CD4-positive, CD25-positive, alpha-beta regulatory T cell (primary cell): Measurements from ENCODE around the gene LAMA3. TPM values are rescaled to one million over a fixed set of nuclear protein-coding genes. Genes with fewer than 3 reads are reported as not detected.

Experiments
- ATAC-seq, 2 donors: fragments of 150-1000 bp; cut with Tn5 transposase; one replicate each; pipeline ENCODE4 v1.10.0; 2021; ENCODE audit warnings: low read depth in 2 of 2, moderate number of reproducible peaks in 2 of 2, moderate library complexity in 1 of 2
- DNase-seq, 3 donors: peaks; one replicate each; pipeline versions ENCODE4 v3.0.0 to v3.0.0-alpha.2; 2012 to 2022; ENCODE audit warnings: mixed read lengths in 1 of 3
- H3K27ac ChIP-seq: one replicate; pipeline ENCODE4 v1.7.0; 2013; ENCODE audit warnings: mild to moderate bottlenecking, low read length; ENCODE audit not compliant: insufficient read depth, poor library complexity, severe bottlenecking
- H3K27me3 ChIP-seq: one replicate; pipeline ENCODE4 v1.7.0; 2013; ENCODE audit warnings: low read length; ENCODE audit not compliant: control insufficient read depth, insufficient read depth
- H3K36me3 ChIP-seq: one replicate; pipeline ENCODE4 v1.7.0; 2013; ENCODE audit warnings: mild to moderate bottlenecking, low read length, moderate library complexity; ENCODE audit not compliant: control insufficient read depth, insufficient read depth
- H3K4me1 ChIP-seq: 2 replicates; pipeline ENCODE4 v1.7.0; 2013; ENCODE audit warnings: mild to moderate bottlenecking, low read length; ENCODE audit not compliant: insufficient read depth, control insufficient read depth, poor library complexity, severe bottlenecking
- H3K4me3 ChIP-seq: one replicate; pipeline ENCODE4 v1.7.0; 2013; ENCODE audit warnings: low read depth, mild to moderate bottlenecking, low read length, moderate library complexity
- H3K9me3 ChIP-seq, 2 experiments: 1 replicate in 1 of 2; 2 replicates in 1 of 2; pipeline ENCODE4 v1.7.0; 2013; ENCODE audit warnings: low read length in 2 of 2, mild to moderate bottlenecking in 1 of 2, moderate library complexity in 1 of 2; ENCODE audit not compliant: control insufficient read depth in 2 of 2
- H3K27ac Mint-ChIP-seq, 3 donors: one replicate each; pipeline ENCODE4 v1.8.0; 2020 to 2022; ENCODE audit warnings: mild to moderate bottlenecking in 3 of 3, mixed read lengths in 3 of 3, moderate library complexity in 2 of 3
- H3K27me3 Mint-ChIP-seq: one replicate; pipeline ENCODE4 v1.8.0; 2022; ENCODE audit warnings: mild to moderate bottlenecking, mixed read lengths
- H3K36me3 Mint-ChIP-seq: one replicate; pipeline ENCODE4 v1.8.0; 2020; ENCODE audit warnings: mixed read lengths
- H3K4me1 Mint-ChIP-seq, 4 donors: one replicate each; pipeline ENCODE4 v1.8.0; 2020 to 2022; ENCODE audit warnings: mixed read lengths in 4 of 4, mild to moderate bottlenecking in 1 of 4
- H3K4me3 Mint-ChIP-seq, 4 donors: one replicate each; pipeline ENCODE4 v1.8.0; 2020 to 2022; ENCODE audit warnings: mild to moderate bottlenecking in 4 of 4, mixed read lengths in 4 of 4, moderate library complexity in 3 of 4
- H3K9me3 Mint-ChIP-seq, 7 donors: one replicate each; pipeline ENCODE4 v1.8.0; 2020 to 2022; ENCODE audit warnings: mixed read lengths in 7 of 7, mild to moderate bottlenecking in 3 of 7, moderate library complexity in 2 of 7
- polyA plus RNA-seq, 4 donors: library from polyadenylated mRNA; unstranded; fragments of 300-500 nt; fragmentation: Illumina TruSeq; gene quantifications; one replicate each; pipeline ENCODE4 v1.2.3, GENCODE V29; 2021
- total RNA-seq: library from RNA; stranded (reverse); gene quantifications from one replicate; pipeline ENCODE4 v1.2.3, GENCODE V29; 2022

Gene LAMA3
- total and polyA plus RNA-seq, 5 donors from 2014 or later, result 0.31 TPM; not detected in 4

- Mint-ChIP-seq H3K4me1 (peaks cover 0 to 4% (median 0%) of the 10 kb centered on the region in 4 donors), H3K4me3 (no peak overlapping the region), H3K9me3 (peaks cover 0 to 3% (median 0%) of the 10 kb centered on the region in 7 donors), H3K27me3 (peaks cover 4% of the 10 kb centered on the region), H3K27ac (no peak overlapping the region), H3K36me3 (no peaks in the 10 kb centered on the region)
- Histone ChIP-seq H3K27ac (no peak overlapping the region), H3K4me1 (no peaks in the 10 kb centered on the region), H3K27me3 (peaks cover 6% of the 10 kb centered on the region), H3K4me3 (no peak overlapping the region), H3K9me3 (no peaks in the 10 kb centered on the region), H3K36me3 (no peaks in the 10 kb centered on the region)
- DNase-seq (no peak), ATAC-seq (no peak)
These were observed 208.5 kb downstream of the LAMA3 start for GRCh38 chr18:23897733-23898132.

GRCh38 chr18:23900994-23901393, 211.7 kb downstream of the LAMA3 start:
- no peak overlapping the region for H3K4me3 ChIP-seq
- DNase-seq, result no peak
- Mint-ChIP-seq H3K4me3 (no peak overlapping the region), H3K4me1 (peaks cover 0 to 4% (median 0%) of the 10 kb centered on the region in 4 donors), H3K27ac (no peak overlapping the region), H3K9me3 (no peaks in the 10 kb centered on the region), H3K36me3 (no peaks in the 10 kb centered on the region), H3K27me3 (no peaks in the 10 kb centered on the region)
- no peaks in the 10 kb centered on the region for H3K36me3 ChIP-seq
- no peak for ATAC-seq
- peaks cover 6% of the 10 kb centered on the region for H3K27me3 ChIP-seq
- H3K4me1 ChIP-seq, result no peaks in the 10 kb centered on the region
- H3K9me3 ChIP-seq, result no peaks in the 10 kb centered on the region
- H3K27ac ChIP-seq, result no peak overlapping the region

- H3K27ac ChIP-seq, result no peak overlapping the region
- no peak for ATAC-seq
- no peaks in the 10 kb centered on the region for H3K27me3 ChIP-seq
- H3K27me3 Mint-ChIP-seq, result no peaks in the 10 kb centered on the region
- H3K36me3 Mint-ChIP-seq, result no peaks in the 10 kb centered on the region
- H3K9me3 Mint-ChIP-seq, result no peaks in the 10 kb centered on the region
- peaks cover 0 to 4% (median 0%) of the 10 kb centered on the region in 4 donors for H3K4me1 Mint-ChIP-seq
- no peaks in the 10 kb centered on the region for H3K36me3 ChIP-seq
- no peaks in the 10 kb centered on the region for H3K4me1 ChIP-seq
- H3K27ac Mint-ChIP-seq, result no peak overlapping the region
- no peak for DNase-seq
- no peaks in the 10 kb centered on the region for H3K9me3 ChIP-seq
- H3K4me3 Mint-ChIP-seq, result no peak overlapping the region
- no peak overlapping the region for H3K4me3 ChIP-seq
These were observed 213.1 kb downstream of the LAMA3 start for GRCh38 chr18:23902396-23902795.

GRCh38 chr18:23903971-23904370, 214.7 kb downstream of the LAMA3 start:
- Mint-ChIP-seq H3K27ac (no peak overlapping the region), H3K4me3 (no peak overlapping the region), H3K4me1 (peaks cover 0 to 4% (median 0%) of the 10 kb centered on the region in 4 donors), H3K27me3 (no peaks in the 10 kb centered on the region), H3K36me3 (no peaks in the 10 kb centered on the region), H3K9me3 (no peaks in the 10 kb centered on the region)
- DNase-seq, result no peak
- Histone ChIP-seq H3K36me3 (no peaks in the 10 kb centered on the region), H3K4me3 (no peak overlapping the region), H3K9me3 (no peaks in the 10 kb centered on the region), H3K27me3 (no peaks in the 10 kb centered on the region), H3K27ac (no peak overlapping the region), H3K4me1 (no peaks in the 10 kb centered on the region)
- ATAC-seq, result no peak

GRCh38 chr18:23906658-23907057, 217.4 kb downstream of the LAMA3 start:
- H3K27ac Mint-ChIP-seq, result no peak overlapping the region
- no peaks in the 10 kb centered on the region for H3K4me1 Mint-ChIP-seq
- ATAC-seq (no peak), DNase-seq (no peak)
- no peaks in the 10 kb centered on the region for H3K4me1 ChIP-seq
- no peak overlapping the region for H3K4me3 ChIP-seq
- H3K4me3 Mint-ChIP-seq, result no peak overlapping the region
- H3K9me3 ChIP-seq, result no peaks in the 10 kb centered on the region
- no peaks in the 10 kb centered on the region for H3K36me3 Mint-ChIP-seq
- H3K27me3 ChIP-seq, result no peaks in the 10 kb centered on the region
- H3K27me3 Mint-ChIP-seq, result no peaks in the 10 kb centered on the region
- no peaks in the 10 kb centered on the region for H3K9me3 Mint-ChIP-seq
- no peaks in the 10 kb centered on the region for H3K36me3 ChIP-seq
- H3K27ac ChIP-seq, result no peak overlapping the region

GRCh38 chr18:23908827-23909226, 219.6 kb downstream of the LAMA3 start:
- no peaks in the 10 kb centered on the region for H3K4me1 Mint-ChIP-seq
- no peaks in the 10 kb centered on the region for H3K9me3 Mint-ChIP-seq
- no peaks in the 10 kb centered on the region for H3K27me3 ChIP-seq
- H3K27ac ChIP-seq, result no peak overlapping the region
- H3K36me3 ChIP-seq, result no peaks in the 10 kb centered on the region
- no peaks in the 10 kb centered on the region for H3K36me3 Mint-ChIP-seq
- H3K4me1 ChIP-seq, result no peaks in the 10 kb centered on the region
- H3K27me3 Mint-ChIP-seq, result no peaks in the 10 kb centered on the region
- no peak overlapping the region for H3K4me3 ChIP-seq
- H3K4me3 Mint-ChIP-seq, result no peak overlapping the region
- DNase-seq (no peak), ATAC-seq (no peak)
- no peaks in the 10 kb centered on the region for H3K9me3 ChIP-seq
- H3K27ac Mint-ChIP-seq, result no peak overlapping the region

- no peak for DNase-seq
- H3K27me3 ChIP-seq, result no peaks in the 10 kb centered on the region
- no peak overlapping the region for H3K27ac ChIP-seq
- no peaks in the 10 kb centered on the region for H3K36me3 Mint-ChIP-seq
- no peaks in the 10 kb centered on the region for H3K27me3 Mint-ChIP-seq
- no peaks in the 10 kb centered on the region for H3K4me1 ChIP-seq
- no peaks in the 10 kb centered on the region for H3K36me3 ChIP-seq
- H3K9me3 ChIP-seq, result no peaks in the 10 kb centered on the region
- no peak overlapping the region for H3K4me3 ChIP-seq
- no peaks in the 10 kb centered on the region for H3K9me3 Mint-ChIP-seq
- no peak overlapping the region for H3K27ac Mint-ChIP-seq
- no peaks in the 10 kb centered on the region for H3K4me1 Mint-ChIP-seq
- no peak overlapping the region for H3K4me3 Mint-ChIP-seq
- no peak for ATAC-seq
These were observed 220.8 kb downstream of the LAMA3 start for GRCh38 chr18:23910032-23910431.

GRCh38 chr18:23912356-23912755, 223.1 kb downstream of the LAMA3 start:
- H3K27ac Mint-ChIP-seq, result no peak overlapping the region
- no peak overlapping the region for H3K4me3 ChIP-seq
- no peaks in the 10 kb centered on the region for H3K9me3 Mint-ChIP-seq
- no peaks in the 10 kb centered on the region for H3K36me3 Mint-ChIP-seq
- H3K4me1 ChIP-seq, result no peaks in the 10 kb centered on the region
- no peak overlapping the region for H3K4me3 Mint-ChIP-seq
- DNase-seq (no peak), ATAC-seq (no peak)
- H3K27me3 Mint-ChIP-seq, result no peaks in the 10 kb centered on the region
- no peaks in the 10 kb centered on the region for H3K9me3 ChIP-seq
- no peak overlapping the region for H3K27ac ChIP-seq
- no peaks in the 10 kb centered on the region for H3K27me3 ChIP-seq
- H3K4me1 Mint-ChIP-seq, result peaks cover 0 to 4% (median 0%) of the 10 kb centered on the region in 4 donors
- H3K36me3 ChIP-seq, result no peaks in the 10 kb centered on the region
